ENCODE data around the gene ACR. TPM values are rescaled to one million over a fixed set of nuclear protein-coding genes. Genes with fewer than 3 reads are reported as not detected.

Gene ACR
- total RNA-seq, 2 donors from 2014 or later = 0.18 TPM; not detected in 1

DNA sequence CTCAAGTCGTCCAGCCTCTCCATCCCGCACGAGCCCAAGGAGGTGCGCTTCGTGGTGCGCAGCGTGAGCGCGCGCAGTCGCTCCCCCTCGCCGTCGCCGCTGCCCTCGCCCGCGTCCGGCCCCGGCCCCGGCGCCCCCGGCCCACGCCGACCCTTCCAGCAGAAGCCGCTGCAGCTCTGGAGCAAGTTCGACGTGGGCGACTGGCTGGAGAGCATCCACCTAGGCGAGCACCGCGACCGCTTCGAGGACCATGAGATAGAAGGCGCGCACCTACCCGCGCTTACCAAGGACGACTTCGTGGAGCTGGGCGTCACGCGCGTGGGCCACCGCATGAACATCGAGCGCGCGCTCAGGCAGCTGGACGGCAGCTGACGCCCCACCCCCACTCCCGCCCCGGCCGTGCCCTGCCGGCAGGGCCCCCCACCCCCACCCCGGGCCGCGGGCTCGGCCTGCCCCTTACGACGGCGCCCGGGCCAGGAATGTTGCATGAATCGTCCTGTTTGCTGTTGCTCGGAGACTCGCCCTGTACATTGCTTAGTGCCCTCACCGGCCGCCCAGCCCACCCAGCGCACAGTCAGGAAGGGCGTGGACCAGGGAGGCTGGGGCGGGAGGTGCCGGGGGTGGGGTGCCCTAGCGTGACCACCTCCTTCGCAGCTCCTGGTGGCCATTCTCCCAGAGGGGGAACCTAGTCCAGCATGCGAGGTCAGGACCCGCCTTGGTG is 6.9 kb upstream of the ACR start:
- WGBS, 2 experiments (ENCODE audit: insufficient coverage in 1 of 2, insufficient read length in 1 of 2) = 83 to 93% methylated on average over 46 to 76 of the region's 76 CpGs
- H3K27me3 Mint-ChIP-seq (ENCODE audit: insufficient read depth) = peaks cover 64% of the 10 kb centered on the region

DNA sequence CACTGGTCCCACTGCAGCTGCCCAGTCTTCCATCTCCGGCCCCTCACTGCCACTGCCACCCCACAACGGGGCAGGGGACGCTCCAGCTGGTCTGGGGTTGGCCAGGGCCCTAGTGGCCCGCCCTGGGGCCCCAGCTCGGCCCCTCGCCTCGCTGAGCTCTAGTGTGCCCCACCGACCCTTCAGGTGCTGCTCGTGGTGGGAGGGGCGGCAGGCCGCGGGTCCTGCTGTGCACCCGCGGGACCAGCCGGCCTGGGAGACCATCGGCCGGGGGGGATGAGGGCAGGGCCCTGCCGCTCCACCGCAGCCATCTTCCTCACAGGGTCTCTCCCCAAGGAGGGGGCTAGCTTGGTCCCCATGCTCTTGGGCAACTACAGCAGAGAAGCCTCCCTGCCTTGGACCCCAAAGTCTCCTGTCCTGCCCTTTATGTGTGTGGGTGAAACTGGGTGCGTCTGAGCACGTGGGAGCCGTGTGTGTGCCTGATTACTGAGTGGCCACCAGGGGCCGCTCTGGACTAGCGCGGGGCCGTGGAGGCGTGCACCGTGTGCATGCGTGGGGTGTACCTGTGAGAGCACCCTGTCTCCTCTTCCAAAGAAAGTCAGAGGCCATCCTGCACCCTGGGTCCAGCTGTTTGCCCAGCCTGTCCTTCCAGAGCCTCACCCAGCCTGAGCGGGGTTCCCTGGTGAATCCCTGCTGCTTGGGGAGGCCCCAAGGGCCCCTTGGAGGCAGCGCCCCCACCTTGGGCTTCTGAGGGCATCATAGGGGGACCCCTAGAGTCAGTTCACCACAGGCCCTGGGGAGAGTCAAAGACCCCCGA is 6.0 kb upstream of the ACR start:
- H3K27me3 ChIP-seq (ENCODE audit: control insufficient read depth, insufficient read depth, low read length, poor library complexity, severe bottlenecking) = peaks cover 20% of the 10 kb centered on the region
- Mint-ChIP-seq H3K9me3 (no peaks in the 10 kb centered on the region), H3K4me1 (peaks cover 1% of the 10 kb centered on the region), H3K27ac (no peak overlapping the region), H3K4me3 (no peak overlapping the region), H3K36me3 (ENCODE audit: low read depth) (peaks cover 2% of the 10 kb centered on the region), H3K27me3 (ENCODE audit: insufficient read depth) (peaks cover 73% of the 10 kb centered on the region)
- WGBS, 2 experiments (ENCODE audit: insufficient coverage in 1 of 2, insufficient read length in 1 of 2) = 71 to 72% methylated on average over 25 to 32 of the region's 32 CpGs
- H3K4me1 ChIP-seq (ENCODE audit: control insufficient read depth, insufficient read depth, low read length) = no peaks in the 10 kb centered on the region
- H3K4me3 ChIP-seq (ENCODE audit: low read length) = no peak overlapping the region
- no peak overlapping the region for H3K9ac ChIP-seq (ENCODE audit: extremely low read depth, low read length, poor library complexity, severe bottlenecking)
- H3K36me3 ChIP-seq (ENCODE audit: control insufficient read depth, insufficient read depth, low read length) = no peaks in the 10 kb centered on the region
- peak; percentile 70 for DNase-seq
- no peaks in the 10 kb centered on the region for H3K9me3 ChIP-seq (ENCODE audit: control insufficient read depth, low read length)
- H3K27ac ChIP-seq (ENCODE audit: low read depth, low read length) = no peak overlapping the region
- TF ChIP-seq CTCF (conservative IDR thresholded peaks at IDR 0.05) = peak; percentile 88

More for the DNA sequence above, 6.9 kb upstream of the ACR start:
- Histone ChIP-seq H3K9ac (ENCODE audit: extremely low read depth, low read length, poor library complexity, severe bottlenecking) (no peak overlapping the region), H3K4me3 (ENCODE audit: low read length) (no peak overlapping the region), H3K4me1 (ENCODE audit: control insufficient read depth, insufficient read depth, low read length) (no peaks in the 10 kb centered on the region), H3K27ac (ENCODE audit: low read depth, low read length) (no peak overlapping the region), H3K27me3 (ENCODE audit: control insufficient read depth, insufficient read depth, low read length, poor library complexity, severe bottlenecking) (peaks cover 10% of the 10 kb centered on the region), H3K9me3 (ENCODE audit: control insufficient read depth, low read length) (no peaks in the 10 kb centered on the region), H3K36me3 (ENCODE audit: control insufficient read depth, insufficient read depth, low read length) (peaks cover 4% of the 10 kb centered on the region)
- Mint-ChIP-seq H3K4me3 (no peak overlapping the region), H3K27ac (no peak overlapping the region), H3K36me3 (ENCODE audit: low read depth) (peaks cover 5% of the 10 kb centered on the region), H3K9me3 (no peaks in the 10 kb centered on the region), H3K4me1 (peaks cover 1% of the 10 kb centered on the region)
- TF ChIP-seq CTCF (conservative IDR thresholded peaks at IDR 0.05) = no peak
- no peak for DNase-seq

DNA sequence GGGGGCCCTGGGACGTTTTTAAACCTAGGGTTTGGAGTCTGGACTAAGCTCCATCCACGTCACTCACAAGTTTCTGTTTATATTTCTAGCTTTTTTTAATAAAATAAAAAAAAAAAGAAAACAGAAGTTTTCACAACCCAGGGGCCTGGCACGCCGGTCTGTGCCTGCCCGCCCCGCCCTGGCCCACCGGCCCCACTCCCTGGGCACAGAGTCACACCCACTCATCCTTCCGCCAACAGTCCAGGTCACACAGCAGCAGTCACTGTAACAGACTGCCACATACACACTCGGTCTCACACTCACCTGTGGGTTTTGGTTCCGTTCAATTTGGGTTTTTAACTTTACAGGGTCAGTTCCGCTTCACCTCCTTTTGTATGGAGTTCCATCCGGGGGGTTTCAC is 5.3 kb upstream of the ACR start:
- H3K36me3 ChIP-seq (ENCODE audit: control insufficient read depth, insufficient read depth, low read length) = no peaks in the 10 kb centered on the region
- H3K4me3 ChIP-seq (ENCODE audit: low read length) = no peak overlapping the region
- H3K27me3 ChIP-seq (ENCODE audit: control insufficient read depth, insufficient read depth, low read length, poor library complexity, severe bottlenecking) = peaks cover 26% of the 10 kb centered on the region
- WGBS, 2 experiments (ENCODE audit: insufficient coverage in 1 of 2, insufficient read length in 1 of 2) = 92 to 100% methylated on average over 3 to 11 of the region's 12 CpGs
- H3K27me3 Mint-ChIP-seq (ENCODE audit: insufficient read depth) = peaks cover 75% of the 10 kb centered on the region
- H3K9me3 ChIP-seq (ENCODE audit: control insufficient read depth, low read length) = no peaks in the 10 kb centered on the region
- H3K4me1 Mint-ChIP-seq = peaks cover 1% of the 10 kb centered on the region
- H3K27ac ChIP-seq (ENCODE audit: low read depth, low read length) = no peak overlapping the region
- no peak overlapping the region for H3K4me3 Mint-ChIP-seq
- H3K9ac ChIP-seq (ENCODE audit: extremely low read depth, low read length, poor library complexity, severe bottlenecking) = no peak overlapping the region
- TF ChIP-seq CTCF (conservative IDR thresholded peaks at IDR 0.05) = no peak
- H3K27ac Mint-ChIP-seq = no peak overlapping the region
- no peak for DNase-seq
- H3K9me3 Mint-ChIP-seq = no peaks in the 10 kb centered on the region
- H3K4me1 ChIP-seq (ENCODE audit: control insufficient read depth, insufficient read depth, low read length) = no peaks in the 10 kb centered on the region
- H3K36me3 Mint-ChIP-seq (ENCODE audit: low read depth) = peaks cover 2% of the 10 kb centered on the region
